ENCODE measurements around the gene DFFA. TPM values are rescaled to one million over a fixed set of nuclear protein-coding genes. Genes with fewer than 3 reads are reported as not detected.
"Not testable (repeated sequence)": the region's sequence is repeated elsewhere in the genome, so short reads cannot be mapped to it uniquely, and the experiment has no call there.

Gene DFFA
- total RNA-seq, 4 donors from 2014 or later = 20.2 to 32.3 (median 29.3) TPM

GRCh38 chr1:10459184-10459583, 13.1 kb downstream of the DFFA start:
- WGBS, 2 donors (ENCODE audit: low coverage in 1 of 2) = 53 to 59% methylated on average over 3 of the region's 3 CpGs
- no peak overlapping the region for H3K27ac ChIP-seq
- ATAC-seq = no peak

DNA sequence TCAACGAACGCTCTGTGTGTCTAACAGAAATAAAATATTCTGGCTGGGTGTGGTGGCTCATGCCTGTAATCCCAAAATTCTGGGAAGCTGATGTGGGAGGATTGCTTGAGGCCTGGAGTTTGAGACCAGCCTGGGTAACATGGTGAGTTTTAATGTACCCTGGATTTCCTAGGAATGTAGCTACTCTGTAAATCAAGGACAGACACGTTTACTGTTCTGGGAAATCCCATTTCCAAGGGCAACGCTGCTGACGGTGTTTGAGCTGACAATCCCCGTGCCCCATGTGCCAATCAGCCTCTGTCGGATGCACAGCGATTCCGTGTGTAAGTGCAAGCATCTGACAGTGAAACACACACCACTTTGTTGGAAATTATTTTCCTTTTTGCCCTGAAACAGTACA, 14.5 kb downstream of the DFFA start:
- no peaks in the 10 kb centered on the region for H3K4me1 ChIP-seq
- WGBS, 2 donors (ENCODE audit: low coverage in 1 of 2) = 39 to 82% methylated on average over 7 to 9 of the region's 9 CpGs
- no peak overlapping the region for H3K27ac ChIP-seq
- TF ChIP-seq EP300 (IDR thresholded peaks at IDR 0.05) (no peak), CTCF (IDR thresholded peaks at IDR 0.05) (no peak), POLR2A (IDR thresholded peaks at IDR 0.05) (no peak), POLR2AphosphoS5 (IDR thresholded peaks at IDR 0.05) (no peak)
- no peaks in the 10 kb centered on the region for H3K9me3 ChIP-seq
- H3K27me3 ChIP-seq = no peaks in the 10 kb centered on the region
- ATAC-seq = no peak
- H3K36me3 ChIP-seq = peaks cover 0 to 43% of the 10 kb centered on the region in 2 donors
- no peak overlapping the region for H3K4me3 ChIP-seq

More at GRCh38 chr1:10459184-10459583, 13.1 kb downstream of the DFFA start:
- no peak for TF ChIP-seq CTCF (IDR thresholded peaks at IDR 0.05)
- no peak for TF ChIP-seq POLR2A (IDR thresholded peaks at IDR 0.05)
- TF ChIP-seq EP300 (IDR thresholded peaks at IDR 0.05) = no peak
- TF ChIP-seq POLR2AphosphoS5 (IDR thresholded peaks at IDR 0.05) = no peak
- no peak overlapping the region for H3K4me3 ChIP-seq
- peaks cover 0 to 56% of the 10 kb centered on the region in 2 donors for H3K36me3 ChIP-seq
- H3K27me3 ChIP-seq = no peaks in the 10 kb centered on the region
- no peaks in the 10 kb centered on the region for H3K9me3 ChIP-seq
- no peaks in the 10 kb centered on the region for H3K4me1 ChIP-seq

- 0 to 74% methylated on average over 2 to 7 of the region's 7 CpGs for WGBS, 2 donors (ENCODE audit: low coverage in 1 of 2)
- peaks cover 0 to 39% of the 10 kb centered on the region in 2 donors for H3K36me3 ChIP-seq
- H3K4me3 ChIP-seq, H3K9me3 ChIP-seq, H3K4me1 ChIP-seq, H3K27me3 ChIP-seq, ATAC-seq, H3K27ac ChIP-seq: not testable (repeated sequence)
Measured at GRCh38 chr1:10457462-10457861, 14.9 kb downstream of the DFFA start.

DNA sequence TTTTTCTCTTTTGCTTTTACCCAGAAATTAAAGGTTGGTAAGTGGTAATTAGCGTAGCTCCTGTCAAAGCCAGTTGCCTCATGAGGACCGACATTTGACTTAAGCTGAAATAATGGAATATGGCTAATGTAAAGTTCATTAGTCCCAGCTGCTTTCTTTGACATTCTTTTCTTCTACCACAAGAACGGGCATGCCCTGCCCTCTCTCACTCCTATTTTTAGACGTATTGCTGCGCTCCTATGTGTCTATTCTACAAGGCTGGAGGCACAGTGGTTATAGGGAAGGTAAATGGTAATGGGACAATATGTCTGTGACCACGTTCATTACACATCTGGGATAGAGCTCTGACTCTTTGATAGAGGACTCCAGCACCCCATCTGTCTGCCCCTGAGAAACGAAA, 15.7 kb downstream of the DFFA start:
- TF ChIP-seq CTCF (IDR thresholded peaks at IDR 0.05) (no peak), POLR2A (IDR thresholded peaks at IDR 0.05) (no peak), POLR2AphosphoS5 (IDR thresholded peaks at IDR 0.05) (no peak), EP300 (IDR thresholded peaks at IDR 0.05) (no peak)
- Histone ChIP-seq H3K9me3 (no peaks in the 10 kb centered on the region), H3K4me1 (peaks cover 0 to under 1% (median under 1%) of the 10 kb centered on the region in 3 donors), H3K27me3 (no peaks in the 10 kb centered on the region), H3K27ac (no peak overlapping the region), H3K36me3 (peaks cover 0 to 31% of the 10 kb centered on the region in 2 donors), H3K4me3 (no peak overlapping the region)
- 27 to 69% methylated on average over 4 to 6 of the region's 7 CpGs for WGBS, 2 donors (ENCODE audit: low coverage in 1 of 2)
- no peak for ATAC-seq

DNA sequence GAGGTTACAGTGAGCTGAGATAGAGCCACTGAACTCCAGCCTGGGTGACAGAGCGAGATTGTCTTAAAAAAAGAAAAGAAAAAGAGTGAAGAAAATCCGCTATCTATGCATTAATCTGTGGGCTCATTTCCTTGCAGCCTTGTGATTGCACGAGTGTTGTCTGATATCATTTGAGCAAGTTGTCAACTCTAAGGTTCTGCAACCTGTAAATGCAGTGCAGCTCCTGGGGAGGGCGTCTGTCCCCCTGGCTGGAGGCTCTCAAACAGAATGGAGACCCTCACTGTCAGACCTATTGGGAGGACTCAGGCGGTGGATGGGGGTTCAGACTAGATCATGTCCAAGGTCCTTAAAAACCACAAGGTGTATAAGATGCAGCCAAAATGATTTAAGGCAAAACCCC, 16.3 kb downstream of the DFFA start:
- WGBS, 2 donors (ENCODE audit: low coverage in 1 of 2) = 74 to 80% methylated on average over 1 to 4 of the region's 5 CpGs
- H3K9me3 ChIP-seq = no peaks in the 10 kb centered on the region
- no peak overlapping the region for H3K27ac ChIP-seq
- H3K27me3 ChIP-seq = no peaks in the 10 kb centered on the region
- TF ChIP-seq EP300 (IDR thresholded peaks at IDR 0.05) = no peak
- TF ChIP-seq POLR2A (IDR thresholded peaks at IDR 0.05) = no peak
- TF ChIP-seq POLR2AphosphoS5 (IDR thresholded peaks at IDR 0.05) = no peak
- no peak for ATAC-seq
- H3K36me3 ChIP-seq = peaks cover 0 to 25% of the 10 kb centered on the region in 2 donors
- no peak overlapping the region for H3K4me3 ChIP-seq
- H3K4me1 ChIP-seq = peaks cover 0 to 6% (median 6%) of the 10 kb centered on the region in 3 donors

DNA sequence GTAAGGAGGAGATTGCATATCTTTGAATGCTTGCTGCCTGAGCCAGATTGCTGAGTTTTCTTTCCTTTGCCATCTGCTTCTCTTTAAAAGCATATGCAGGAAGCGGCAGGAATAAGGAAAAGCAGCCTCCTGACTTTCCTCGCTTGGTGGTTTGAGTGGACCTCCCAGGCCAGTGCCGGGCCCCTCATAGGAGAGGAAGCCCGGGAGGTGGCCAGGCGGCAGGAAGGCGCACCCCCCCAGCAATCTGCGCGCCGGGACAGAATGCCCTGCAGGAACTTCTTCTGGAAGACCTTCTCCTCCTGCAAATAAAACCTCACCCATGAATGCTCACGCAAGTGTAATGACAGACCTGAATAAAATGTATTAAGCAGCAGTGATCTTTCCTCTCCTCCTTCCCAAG, 21.0 kb downstream of the DFFA start:
- Histone ChIP-seq H3K27me3 (no peaks in the 10 kb centered on the region), H3K9me3 (no peaks in the 10 kb centered on the region), H3K36me3 (no peaks in the 10 kb centered on the region), H3K27ac (no peak overlapping the region), H3K4me1 (peaks cover 0 to 18% (median 7%) of the 10 kb centered on the region in 3 donors), H3K4me3 (no peak overlapping the region)
- ATAC-seq = no peak
- 0 to 5% methylated on average over 1 to 5 of the region's 10 CpGs for WGBS, 2 donors (ENCODE audit: low coverage in 1 of 2)
- TF ChIP-seq POLR2AphosphoS5 (IDR thresholded peaks at IDR 0.05) = no peak
- no peak for TF ChIP-seq CTCF (IDR thresholded peaks at IDR 0.05)
- TF ChIP-seq EP300 (IDR thresholded peaks at IDR 0.05) = no peak
- TF ChIP-seq POLR2A (IDR thresholded peaks at IDR 0.05) = no peak
